ENCODE data around the gene UNC5CL.

UNC5CL gene

DNA sequence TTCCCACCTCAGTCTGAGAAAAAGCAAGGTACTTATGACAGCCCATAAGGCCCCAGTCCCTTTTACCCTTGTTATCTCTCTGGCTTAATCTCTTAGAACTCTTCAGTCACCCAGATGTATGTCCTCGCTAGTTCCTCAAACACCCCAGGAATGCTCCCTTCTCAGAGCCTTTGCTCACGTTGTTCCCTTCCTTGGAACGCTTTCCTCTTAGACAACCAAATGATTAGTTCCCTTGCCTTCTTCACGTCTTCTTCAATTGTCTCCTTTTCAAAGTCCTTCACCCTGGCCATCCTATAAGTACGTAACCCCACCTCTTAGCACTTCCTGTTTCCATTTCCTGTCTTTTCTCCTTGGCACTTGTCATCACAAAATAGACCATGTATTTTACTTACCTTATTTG is 12.9 kb upstream of the UNC5CL start:
- TF ChIP-seq ZNF274 (IDR thresholded peaks at IDR 0.05; ENCODE audit: low read depth, low read length) = no peak
- no peak overlapping the region for H3K4me3 ChIP-seq (ENCODE audit: low read length)

- no peak overlapping the region for H3K4me3 ChIP-seq (ENCODE audit: low read length)
- no peak for TF ChIP-seq ZNF274 (IDR thresholded peaks at IDR 0.05; ENCODE audit: low read depth, low read length)
Observed at GRCh38 chr6:41050536-41050935, 11.5 kb upstream of the UNC5CL start.

DNA sequence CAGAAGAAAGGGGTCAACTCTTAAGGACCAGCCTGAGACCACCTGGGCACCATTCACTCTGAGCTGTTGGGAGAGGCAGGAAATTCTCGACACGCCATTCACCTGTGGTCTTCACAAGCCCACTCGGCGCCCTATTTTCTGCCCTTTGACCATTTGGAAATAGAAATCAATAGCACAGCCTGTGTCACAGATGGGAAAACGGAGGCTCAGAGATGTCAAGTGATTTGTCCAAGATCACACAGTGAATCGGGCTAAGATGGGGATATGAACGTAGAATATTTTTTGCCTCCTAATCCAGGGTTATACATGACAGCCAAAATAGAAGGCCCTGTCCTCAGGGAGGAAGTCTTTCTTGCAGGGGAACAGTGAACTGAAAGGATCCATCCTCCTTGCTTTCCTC is 10.9 kb upstream of the UNC5CL start:
- no peak for TF ChIP-seq ZNF274 (IDR thresholded peaks at IDR 0.05; ENCODE audit: low read depth, low read length)
- no peak overlapping the region for H3K4me3 ChIP-seq (ENCODE audit: low read length)

GRCh38 chr6:41049521-41049920 is 10.5 kb upstream of the UNC5CL start:
- H3K4me3 ChIP-seq (ENCODE audit: low read length) = no peak overlapping the region
- TF ChIP-seq ZNF274 (IDR thresholded peaks at IDR 0.05; ENCODE audit: low read depth, low read length) = no peak

GRCh38 chr6:41047745-41048732 is 9.0 kb upstream of the UNC5CL start:
- no peak overlapping the region for H3K4me3 ChIP-seq (ENCODE audit: low read length)
- no peak for TF ChIP-seq ZNF274 (IDR thresholded peaks at IDR 0.05; ENCODE audit: low read depth, low read length)

DNA sequence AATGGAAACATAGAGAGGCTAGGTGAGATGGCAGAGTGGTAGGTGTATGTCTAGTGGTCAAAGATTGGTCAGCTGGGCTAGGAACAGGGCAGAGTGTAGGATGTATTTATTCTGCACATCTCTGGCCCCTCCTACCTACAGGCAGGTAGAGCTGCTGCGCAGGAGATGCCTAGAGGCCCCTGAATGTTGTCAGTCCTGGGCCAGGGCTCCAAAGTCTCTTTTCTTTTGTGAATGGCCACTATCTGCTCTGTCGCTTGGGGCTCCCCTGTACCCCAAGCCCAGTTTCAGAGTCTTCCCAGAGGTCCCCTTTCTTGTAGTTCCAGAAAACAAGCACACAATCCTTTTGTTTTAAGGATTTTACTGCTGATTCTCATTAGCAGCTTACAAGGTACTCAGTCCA is 8.3 kb upstream of the UNC5CL start:
- no peak for TF ChIP-seq ZNF274 (IDR thresholded peaks at IDR 0.05; ENCODE audit: low read depth, low read length)

DNA sequence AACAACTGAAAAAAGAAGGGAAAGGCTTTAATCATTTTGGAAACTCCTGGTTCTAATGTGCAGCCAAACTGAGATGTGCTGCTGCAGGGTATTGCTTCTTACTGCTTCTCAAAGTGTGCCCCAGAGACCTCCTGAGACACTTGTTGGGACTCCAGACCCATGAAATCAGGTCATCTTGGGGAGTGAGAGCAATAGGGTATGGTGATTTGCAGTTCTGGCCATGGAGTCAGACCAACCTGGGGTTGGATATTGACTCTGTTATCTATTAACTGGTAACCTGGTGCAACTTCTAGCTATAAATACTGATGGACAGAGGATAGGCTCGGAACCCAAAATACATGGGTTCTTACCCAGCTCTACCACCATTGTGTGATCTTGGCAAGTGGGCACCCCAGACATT is 7.1 kb upstream of the UNC5CL start:
- no peak overlapping the region for H3K4me3 ChIP-seq (ENCODE audit: low read length)
- TF ChIP-seq ZNF274 (IDR thresholded peaks at IDR 0.05; ENCODE audit: low read depth, low read length) = no peak

More for the DNA sequence above, 8.3 kb upstream of the UNC5CL start:
- no peak overlapping the region for H3K4me3 ChIP-seq (ENCODE audit: low read length)

- H3K4me3 ChIP-seq (ENCODE audit: low read length) = no peak overlapping the region
- TF ChIP-seq ZNF274 (IDR thresholded peaks at IDR 0.05; ENCODE audit: low read depth, low read length) = no peak
Observed at GRCh38 chr6:41045664-41046063, 6.6 kb upstream of the UNC5CL start.

DNA sequence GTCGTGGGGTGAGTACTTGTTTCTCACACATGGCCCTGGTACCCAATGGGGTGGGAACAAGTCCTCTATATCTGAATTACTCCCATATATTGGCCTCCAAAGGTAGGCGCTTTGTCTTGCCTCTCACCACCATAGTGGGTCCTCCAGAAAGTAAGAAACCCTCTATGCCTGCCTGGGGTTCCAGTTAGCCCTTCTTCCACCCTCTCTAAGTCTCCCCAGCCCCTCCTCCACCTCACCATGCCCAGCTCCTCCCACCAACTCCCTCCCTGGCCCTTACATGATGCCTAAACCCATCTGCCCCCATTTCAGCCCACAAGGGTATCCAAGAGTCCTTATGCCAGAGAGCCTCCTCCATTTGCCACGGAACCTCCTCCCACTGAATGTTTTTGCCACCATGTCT is 4.1 kb upstream of the UNC5CL start:
- TF ChIP-seq ZNF274 (IDR thresholded peaks at IDR 0.05; ENCODE audit: low read depth, low read length) = no peak
- H3K4me3 ChIP-seq (ENCODE audit: low read length) = no peak overlapping the region

DNA sequence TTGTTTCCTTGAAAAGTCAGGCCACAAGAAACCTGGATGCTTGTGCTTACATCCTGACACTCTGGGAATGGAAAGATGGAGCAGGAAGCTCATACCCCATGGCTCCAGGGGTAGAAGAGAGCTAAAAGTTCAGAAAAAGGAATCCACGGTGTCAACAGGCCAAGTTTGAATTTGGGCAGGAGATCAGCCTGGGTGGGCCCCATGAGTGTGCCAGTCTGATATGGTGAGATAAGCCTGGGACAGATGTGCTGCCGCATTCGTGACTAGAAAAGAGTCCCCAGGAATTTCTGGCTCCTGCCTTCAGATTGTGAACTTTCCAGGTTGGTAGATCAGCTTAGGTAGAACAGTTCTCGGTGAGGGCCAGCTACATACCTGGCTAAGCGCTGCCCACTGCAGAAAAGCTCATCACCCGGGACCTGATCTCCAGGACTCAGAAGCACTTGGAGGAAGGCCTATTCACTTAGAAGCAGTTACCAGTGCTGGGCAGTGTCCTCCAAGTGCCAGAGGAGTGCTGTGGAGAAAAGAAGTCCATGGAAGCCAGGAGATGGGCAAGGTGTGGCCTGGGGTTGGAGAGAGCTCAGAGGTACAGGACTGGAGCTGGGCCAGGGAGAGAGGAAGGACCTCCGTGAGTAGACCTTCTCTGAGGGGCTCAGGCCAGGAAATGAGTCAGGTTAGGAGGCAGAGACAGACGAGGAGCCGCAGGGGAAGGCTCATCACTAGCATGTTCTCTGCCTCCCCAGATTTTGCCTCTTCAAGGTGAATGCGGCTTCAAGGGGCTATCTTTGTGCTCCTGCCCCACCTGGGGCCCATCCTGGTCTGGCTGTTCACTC is 3.4 kb upstream of the UNC5CL start, which contains the start of gene TSPO2:
TSPO2 (plus strand) TSS at position 242 of the 830 bp plus-strand sequence; CDS start at position 761, 519 bp downstream.
- H3K4me3 ChIP-seq (ENCODE audit: low read length) = no peak within 1 kb of the TSS
- TF ChIP-seq ZNF274 (IDR thresholded peaks at IDR 0.05; ENCODE audit: low read depth, low read length) = no peak

- TF ChIP-seq ZNF274 (IDR thresholded peaks at IDR 0.05; ENCODE audit: low read depth, low read length) = no peak
- H3K4me3 ChIP-seq (ENCODE audit: low read length) = no peak overlapping the region
Observed at GRCh38 chr6:41040940-41041536, 2.0 kb upstream of the UNC5CL start.

GRCh38 chr6:41040101-41040939 is 1.3 kb upstream of the UNC5CL start:
- H3K4me3 ChIP-seq (ENCODE audit: low read length) = no peak overlapping the region
- no peak for TF ChIP-seq ZNF274 (IDR thresholded peaks at IDR 0.05; ENCODE audit: low read depth, low read length)

- no peak overlapping the region for H3K4me3 ChIP-seq (ENCODE audit: low read length)
- no peak for TF ChIP-seq ZNF274 (IDR thresholded peaks at IDR 0.05; ENCODE audit: low read depth, low read length)
Observed at GRCh38 chr6:41038205-41038604, 816 bp downstream of the UNC5CL start.

Data from GM08714 (cell line).